Mesendoderm (in vitro differentiated cells): ENCODE data around the gene USP11.

ENCODE experiments used
- DNase-seq: peaks from one replicate; pipeline ENCODE4 v3.0.0; 2013
- H2AK5ac ChIP-seq: 2 replicates; pipeline ENCODE4 v1.6.1; 2013; ENCODE audit warnings: low read length, inconsistent platforms
- H2BK120ac ChIP-seq: 2 replicates; pipeline ENCODE4 v1.6.1; 2013; ENCODE audit warnings: low read depth, mild to moderate bottlenecking, low read length, moderate library complexity, mixed read lengths
- H2BK15ac ChIP-seq: replicated peaks from 2 replicates; pipeline ENCODE4 v1.6.1; 2013; ENCODE audit warnings: low read depth, mild to moderate bottlenecking, moderate library complexity
- H2BK5ac ChIP-seq: 2 replicates; pipeline ENCODE4 v1.6.1; 2013; ENCODE audit warnings: low read length, inconsistent platforms
- H3K18ac ChIP-seq: 2 replicates; pipeline ENCODE4 v1.6.1; 2013; ENCODE audit warnings: mild to moderate bottlenecking, low read length, mixed read lengths
- H3K23ac ChIP-seq: one replicate; pipeline ENCODE4 v1.6.1; 2013; ENCODE audit warnings: low read length
- H3K27ac ChIP-seq: 2 replicates; pipeline ENCODE4 v1.5.1; 2013; ENCODE audit warnings: low read depth, mild to moderate bottlenecking, inconsistent platforms, low read length, moderate library complexity
- H3K27me3 ChIP-seq: 2 replicates; pipeline ENCODE4 v1.6.1; 2013; ENCODE audit warnings: low read length, control low read depth, mild to moderate bottlenecking, inconsistent platforms; ENCODE audit not compliant: insufficient read depth, poor library complexity
- H3K36me3 ChIP-seq: 2 replicates; pipeline ENCODE4 v1.6.1; 2013; ENCODE audit warnings: low read length, inconsistent platforms; ENCODE audit not compliant: control insufficient read depth, insufficient read depth
- H3K4ac ChIP-seq: one replicate; pipeline ENCODE4 v1.6.1; 2013; ENCODE audit warnings: low read depth, mild to moderate bottlenecking, low read length, moderate library complexity
- H3K4me1 ChIP-seq: 2 replicates; pipeline ENCODE4 v1.6.1; 2013; ENCODE audit warnings: low read depth, low read length, inconsistent platforms; ENCODE audit not compliant: control insufficient read depth
- H3K4me2 ChIP-seq: 2 replicates; pipeline ENCODE4 v1.6.1; 2013; ENCODE audit warnings: low read length
- H3K4me3 ChIP-seq: 2 replicates; pipeline ENCODE4 v1.5.1; 2013; ENCODE audit warnings: mild to moderate bottlenecking, low read length
- H3K56ac ChIP-seq: one replicate; pipeline ENCODE4 v1.6.1; 2013; ENCODE audit warnings: low read length
- H3K79me1 ChIP-seq: 2 replicates; pipeline ENCODE4 v1.6.1; 2013; ENCODE audit warnings: low read length, inconsistent platforms
- H3K79me2 ChIP-seq: 2 replicates; pipeline ENCODE4 v1.6.1; 2013; ENCODE audit warnings: mild to moderate bottlenecking, low read length; ENCODE audit not compliant: control insufficient read depth, insufficient read depth
- H3K9ac ChIP-seq: 2 replicates; pipeline ENCODE4 v1.6.1; 2013; ENCODE audit warnings: low read length, inconsistent platforms
- H4K5ac ChIP-seq: one replicate; pipeline ENCODE4 v1.6.1; 2013; ENCODE audit warnings: low read length
- H4K8ac ChIP-seq: one replicate; pipeline ENCODE4 v1.6.1; 2013; ENCODE audit warnings: low read depth, mild to moderate bottlenecking, control low read depth, low read length, moderate library complexity
- WGBS: extraction: QIAGEN DNeasy Blood & Tissue Kit; methylation state at CpG from one replicate; pipeline ENCODE4 v1.1.7; 2013; ENCODE audit warnings: low lambda C conversion rate, missing lambda C conversion rate; ENCODE audit not compliant: insufficient coverage; ENCODE audit errors: extremely low coverage; 5-methylcytosine and 5-hydroxymethylcytosine counted together

The USP11 gene

DNA sequence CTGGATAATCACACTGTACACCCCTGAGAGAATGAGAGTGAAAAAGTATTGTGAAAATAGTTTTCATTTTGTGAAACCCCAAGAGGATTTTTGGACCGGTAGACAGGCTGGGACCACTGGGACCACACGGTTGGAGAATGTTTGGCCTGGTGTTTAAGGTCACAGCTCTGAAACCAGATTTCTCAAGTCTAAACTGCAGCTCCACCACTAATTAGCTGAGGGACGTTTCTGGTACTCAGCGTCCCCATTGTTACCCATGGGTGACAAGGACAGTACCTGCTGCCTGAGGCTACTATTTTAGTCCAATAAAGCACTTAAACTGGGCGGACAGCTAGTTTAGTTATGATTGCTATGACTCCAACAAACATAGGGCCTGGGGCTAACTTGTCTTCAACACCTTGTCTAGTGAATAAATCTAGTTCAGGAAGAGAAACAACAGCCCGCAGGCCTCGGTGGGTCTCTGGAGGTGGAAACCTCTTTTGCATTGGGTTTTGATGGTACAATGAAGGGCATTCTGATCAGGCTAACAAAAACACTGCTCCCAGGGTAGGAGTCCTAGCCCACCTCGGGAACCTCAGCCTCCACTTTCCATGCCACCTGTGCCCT, 509 bp upstream of the USP11 start:
- no peak overlapping the region for H4K5ac ChIP-seq
- no peaks in the 10 kb centered on the region for H3K79me1 ChIP-seq
- no peak overlapping the region for H3K18ac ChIP-seq
- H3K79me2 ChIP-seq, result peaks cover 12% of the 10 kb centered on the region
- peak overlapping the region; percentile 87 for H3K9ac ChIP-seq
- H2BK5ac ChIP-seq, result no peak overlapping the region
- WGBS, result no CpG with 5 or more reads among the region's 8 CpGs
- peak overlapping the region; percentile 95 for H3K56ac ChIP-seq
- no peak overlapping the region for H4K8ac ChIP-seq
- H3K27ac ChIP-seq, result peak overlapping the region; percentile 93
- H3K4me2 ChIP-seq, result no peak overlapping the region
- H2AK5ac ChIP-seq, result no peak overlapping the region
- H3K36me3 ChIP-seq, result peaks cover 2% of the 10 kb centered on the region
- DNase-seq, result no peak
- H2BK15ac ChIP-seq, result no peak overlapping the region
- H2BK120ac ChIP-seq, result no peak overlapping the region
- no peaks in the 10 kb centered on the region for H3K4me1 ChIP-seq
- H3K23ac ChIP-seq, result no peak overlapping the region
- H3K4ac ChIP-seq, result peak overlapping the region; percentile 70
- no peak overlapping the region for H3K4me3 ChIP-seq
- H3K27me3 ChIP-seq, result no peaks in the 10 kb centered on the region

DNA sequence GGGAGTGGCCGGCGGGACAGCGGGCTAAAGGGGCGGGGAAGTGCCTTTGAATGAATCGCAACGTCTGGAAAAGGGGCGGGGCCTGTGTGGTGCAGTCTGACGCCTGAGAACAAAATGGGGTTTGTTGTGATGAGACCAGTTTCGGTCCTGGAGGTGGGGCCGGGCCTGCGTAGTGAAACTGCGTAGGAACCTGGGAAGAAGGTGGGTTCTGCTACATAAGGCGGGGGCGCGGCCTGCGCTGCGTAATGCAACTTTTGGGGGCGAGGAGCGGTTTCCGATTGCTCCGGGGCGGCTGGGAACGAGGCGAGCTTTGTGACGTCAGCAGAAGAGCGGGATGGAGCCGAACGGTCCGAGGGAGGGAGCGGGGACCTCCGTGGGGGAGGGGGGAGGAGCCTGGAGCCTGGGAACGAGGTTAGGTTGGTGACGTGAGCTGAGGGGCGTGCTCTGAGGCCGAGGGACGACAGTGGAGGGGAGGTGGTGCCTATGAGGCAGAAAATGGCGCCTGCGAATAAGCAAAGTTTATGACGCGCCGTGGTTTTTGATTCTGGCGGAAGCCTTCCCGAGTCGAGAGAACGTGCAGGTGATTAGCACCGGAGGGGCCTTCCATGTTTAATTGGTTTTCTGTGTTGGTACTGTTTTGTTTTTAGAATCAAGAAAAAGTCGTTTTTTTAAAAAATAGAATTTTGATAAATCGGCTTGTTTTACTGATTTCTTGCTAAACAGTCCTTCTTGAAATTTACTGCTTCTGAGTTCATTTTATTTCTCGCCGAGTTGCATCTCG, 714 bp downstream of the USP11 start:
- DNase-seq, result peak; percentile 95
- H2BK5ac ChIP-seq, result no peak overlapping the region
- H2BK15ac ChIP-seq, result no peak overlapping the region
- H3K27me3 ChIP-seq, result no peaks in the 10 kb centered on the region
- peak overlapping the region; percentile 85 for H3K56ac ChIP-seq
- peak overlapping the region; percentile 53 for H3K9ac ChIP-seq
- peak overlapping the region; percentile 72 for H3K4me3 ChIP-seq
- H3K79me1 ChIP-seq, result no peaks in the 10 kb centered on the region
- H3K23ac ChIP-seq, result no peak overlapping the region
- H4K5ac ChIP-seq, result no peak overlapping the region
- peak overlapping the region; percentile 53 for H3K18ac ChIP-seq
- H3K27ac ChIP-seq, result peak overlapping the region; percentile 93
- no peak overlapping the region for H2AK5ac ChIP-seq
- H3K4me2 ChIP-seq, result no peak overlapping the region
- peak overlapping the region; percentile 24 for H3K4ac ChIP-seq
- no peak overlapping the region for H2BK120ac ChIP-seq
- H4K8ac ChIP-seq, result no peak overlapping the region
- H3K36me3 ChIP-seq, result peaks cover under 1% of the 10 kb centered on the region
- peaks cover 12% of the 10 kb centered on the region for H3K79me2 ChIP-seq
- no CpG with 5 or more reads among the region's 51 CpGs for WGBS
- no peaks in the 10 kb centered on the region for H3K4me1 ChIP-seq

DNA sequence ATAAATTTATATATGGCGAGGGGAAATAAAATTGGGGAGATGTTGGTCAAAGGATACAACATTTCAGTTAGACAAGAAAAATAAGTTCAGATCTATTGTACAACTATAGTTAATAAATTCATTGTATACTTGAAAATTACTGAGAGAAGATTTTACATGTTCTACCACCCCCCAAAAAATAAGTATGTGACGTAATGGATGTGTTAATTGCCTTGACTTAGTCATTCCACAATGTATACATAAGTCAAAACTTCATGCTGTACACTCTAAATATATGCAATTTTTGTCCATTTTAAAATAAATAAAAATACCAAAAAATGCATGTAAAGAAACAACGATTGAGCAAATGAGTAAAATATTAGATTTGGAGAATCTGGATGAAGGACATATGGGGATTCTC, 1.8 kb downstream of the USP11 start:
- Histone ChIP-seq H2BK5ac (no peak overlapping the region), H2BK120ac (no peak overlapping the region), H3K4ac (no peak overlapping the region), H4K5ac (no peak overlapping the region), H3K4me2 (no peak overlapping the region), H3K4me1 (no peaks in the 10 kb centered on the region), H3K79me1 (peaks cover 2% of the 10 kb centered on the region), H2BK15ac (no peak overlapping the region), H3K9ac (no peak overlapping the region), H3K36me3 (no peaks in the 10 kb centered on the region), H2AK5ac (no peak overlapping the region), H3K56ac (no peak overlapping the region), H4K8ac (no peak overlapping the region), H3K23ac (no peak overlapping the region), H3K4me3 (no peak overlapping the region), H3K79me2 (peaks cover 12% of the 10 kb centered on the region), H3K27ac (no peak overlapping the region), H3K27me3 (no peaks in the 10 kb centered on the region), H3K18ac (no peak overlapping the region)
- DNase-seq, result no peak
- WGBS, result no CpG with 5 or more reads among the region's 3 CpGs

DNA sequence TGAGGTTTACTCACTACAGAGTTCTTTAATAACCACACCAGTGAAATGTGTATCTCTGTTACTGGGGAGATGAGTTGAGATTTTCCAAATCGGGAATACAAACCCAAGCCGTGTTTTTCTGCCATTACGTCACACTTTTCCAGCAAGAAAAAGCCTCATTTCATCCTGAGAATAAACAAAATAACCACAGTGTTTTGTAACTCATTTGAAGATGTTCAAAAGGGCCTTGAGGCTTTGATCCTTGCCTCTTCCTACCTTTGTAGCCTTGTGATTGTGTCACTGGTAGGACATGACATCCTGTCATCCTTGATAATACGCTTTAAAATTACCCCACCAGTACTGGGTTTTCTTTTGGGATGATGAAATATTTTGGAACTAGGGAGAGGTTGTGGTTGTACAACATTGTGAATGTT, 2.9 kb downstream of the USP11 start:
- Histone ChIP-seq H3K56ac (no peak overlapping the region), H3K4me2 (no peak overlapping the region), H2BK120ac (no peak overlapping the region), H2BK15ac (no peak overlapping the region), H3K27me3 (no peaks in the 10 kb centered on the region), H3K27ac (no peak overlapping the region), H3K79me1 (peaks cover 2% of the 10 kb centered on the region), H3K23ac (no peak overlapping the region), H2AK5ac (no peak overlapping the region), H2BK5ac (no peak overlapping the region), H4K5ac (no peak overlapping the region), H3K4me1 (no peaks in the 10 kb centered on the region), H3K9ac (no peak overlapping the region), H3K36me3 (no peaks in the 10 kb centered on the region), H3K4ac (no peak overlapping the region), H3K79me2 (peaks cover 12% of the 10 kb centered on the region), H3K4me3 (no peak overlapping the region), H3K18ac (no peak overlapping the region), H4K8ac (no peak overlapping the region)
- WGBS, result no CpG with 5 or more reads among the region's 4 CpGs
- no peak for DNase-seq

DNA sequence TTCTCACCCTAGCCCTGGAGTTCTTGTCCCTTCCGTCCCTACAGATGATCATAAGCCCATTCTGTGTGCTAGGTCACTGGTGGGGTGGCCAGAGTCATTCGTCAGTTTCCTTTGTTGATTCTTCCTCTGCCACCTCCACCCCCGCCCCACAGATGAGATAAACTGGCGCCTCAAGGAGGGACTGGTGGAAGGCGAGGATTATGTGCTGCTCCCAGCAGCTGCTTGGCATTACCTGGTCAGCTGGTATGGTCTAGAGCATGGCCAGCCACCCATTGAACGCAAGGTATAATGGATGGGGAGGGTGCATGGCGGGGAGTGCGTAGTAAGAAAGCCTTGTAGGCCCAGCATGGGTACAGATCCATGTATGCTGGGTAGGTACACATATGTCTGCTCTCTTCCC, 6.4 kb downstream of the USP11 start:
- DNase-seq, result no peak
- H2AK5ac ChIP-seq, result no peak overlapping the region
- H3K27me3 ChIP-seq, result no peaks in the 10 kb centered on the region
- no peak overlapping the region for H3K23ac ChIP-seq
- no CpG with 5 or more reads among the region's 8 CpGs for WGBS
- H4K8ac ChIP-seq, result no peak overlapping the region
- no peak overlapping the region for H2BK120ac ChIP-seq
- no peak overlapping the region for H3K27ac ChIP-seq
- no peak overlapping the region for H4K5ac ChIP-seq
- H3K4me3 ChIP-seq, result no peak overlapping the region
- no peak overlapping the region for H2BK15ac ChIP-seq
- no peak overlapping the region for H3K9ac ChIP-seq
- no peak overlapping the region for H3K4ac ChIP-seq
- H3K56ac ChIP-seq, result no peak overlapping the region
- no peak overlapping the region for H2BK5ac ChIP-seq
- peaks cover 2% of the 10 kb centered on the region for H3K79me1 ChIP-seq
- peaks cover 12% of the 10 kb centered on the region for H3K79me2 ChIP-seq
- H3K36me3 ChIP-seq, result peaks cover 1% of the 10 kb centered on the region
- H3K4me1 ChIP-seq, result no peaks in the 10 kb centered on the region
- H3K18ac ChIP-seq, result no peak overlapping the region
- no peak overlapping the region for H3K4me2 ChIP-seq
